Right lobe of liver (tissue), 4 donors: ENCODE results near the gene MCAT.

Source experiments
- POLR2A ChIP-seq: fragments of 450-650 bp; IDR thresholded peaks from one replicate; pipeline ENCODE4 v1.6.1; 2017; ENCODE audit warnings: antibody characterized with exemption, mild to moderate bottlenecking
- TF ChIP-seq, protein P1 (sequence below), 4 donors: fragments of 200-600 bp in 3 of 4; fragments of 450-650 bp in 1 of 4; IDR thresholded peaks; one replicate each; pipeline versions ENCODE4 v1.5.1 to v1.8.0; 2016 to 2022; ENCODE audit warnings: antibody characterized with exemption in 4 of 4, mild to moderate bottlenecking in 2 of 4
- donor health status: DM: no; HTN: no; CAD: no.
- donor health status: DM: no; HTN: no; CAD: no.
- donor health status: DM: no; HTN: yes; CAD: no.

DNA sequence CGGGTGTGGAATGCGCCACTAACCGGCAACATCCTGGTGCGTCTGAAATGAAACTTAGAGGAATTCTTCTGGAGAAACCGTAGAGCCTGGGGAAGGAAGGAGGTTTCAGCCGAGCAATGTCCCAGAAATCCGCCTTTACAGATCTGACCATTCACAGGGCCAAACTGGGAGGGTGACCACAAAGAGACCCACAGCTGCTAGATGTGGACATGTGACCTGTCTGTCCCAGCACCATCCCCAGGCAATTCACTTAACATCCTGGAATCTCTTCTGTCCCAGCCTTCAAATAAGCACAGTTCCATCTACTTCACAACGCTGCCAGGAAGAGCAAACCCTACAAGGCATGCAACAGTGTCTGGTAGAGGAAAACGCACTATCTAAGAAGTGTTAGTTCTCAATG lies 9.8 kb downstream of the MCAT start:
- no peak for TF ChIP-seq POLR2A
- TF ChIP-seq, protein P1, sequence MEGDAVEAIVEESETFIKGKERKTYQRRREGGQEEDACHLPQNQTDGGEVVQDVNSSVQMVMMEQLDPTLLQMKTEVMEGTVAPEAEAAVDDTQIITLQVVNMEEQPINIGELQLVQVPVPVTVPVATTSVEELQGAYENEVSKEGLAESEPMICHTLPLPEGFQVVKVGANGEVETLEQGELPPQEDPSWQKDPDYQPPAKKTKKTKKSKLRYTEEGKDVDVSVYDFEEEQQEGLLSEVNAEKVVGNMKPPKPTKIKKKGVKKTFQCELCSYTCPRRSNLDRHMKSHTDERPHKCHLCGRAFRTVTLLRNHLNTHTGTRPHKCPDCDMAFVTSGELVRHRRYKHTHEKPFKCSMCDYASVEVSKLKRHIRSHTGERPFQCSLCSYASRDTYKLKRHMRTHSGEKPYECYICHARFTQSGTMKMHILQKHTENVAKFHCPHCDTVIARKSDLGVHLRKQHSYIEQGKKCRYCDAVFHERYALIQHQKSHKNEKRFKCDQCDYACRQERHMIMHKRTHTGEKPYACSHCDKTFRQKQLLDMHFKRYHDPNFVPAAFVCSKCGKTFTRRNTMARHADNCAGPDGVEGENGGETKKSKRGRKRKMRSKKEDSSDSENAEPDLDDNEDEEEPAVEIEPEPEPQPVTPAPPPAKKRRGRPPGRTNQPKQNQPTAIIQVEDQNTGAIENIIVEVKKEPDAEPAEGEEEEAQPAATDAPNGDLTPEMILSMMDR (IDR thresholded peaks at IDR 0.05) = no peak
